HTR-8/SVneo (cell line): ENCODE data around the gene SOCS1.

ENCODE experiments used
- DNase-seq: peaks from one replicate; pipeline ENCODE4 v3.0.0; 2011; ENCODE audit warnings: low spot score, mixed read lengths; ENCODE audit not compliant: insufficient read length
- FAIRE-seq: peaks from 2 replicates; lab custom pipeline; 2011; peaks lifted over from hg19 to GRCh38; lab: Jason Lieb, UNC

The SOCS1 gene

GRCh38 chr16:11211061-11211976 lies 44.7 kb downstream of the SOCS1 start:
- DNase-seq (no peak), FAIRE-seq (no peak)

GRCh38 chr16:11210260-11210659 lies 45.7 kb downstream of the SOCS1 start:
- DNase-seq (no peak), FAIRE-seq (no peak)

GRCh38 chr16:11208916-11209665 lies 46.9 kb downstream of the SOCS1 start:
- no peak for FAIRE-seq
- DNase-seq = no peak

- DNase-seq (no peak), FAIRE-seq (no peak)
Measured at GRCh38 chr16:11207646-11208045, 48.4 kb downstream of the SOCS1 start.

GRCh38 chr16:11205754-11206581 lies 50.0 kb downstream of the SOCS1 start:
- no peak for FAIRE-seq
- no peak for DNase-seq

- no peak for FAIRE-seq
- DNase-seq = no peak
Measured at GRCh38 chr16:11205065-11205699, 50.8 kb downstream of the SOCS1 start.

- DNase-seq (no peak), FAIRE-seq (no peak)
Measured at GRCh38 chr16:11204513-11205047, 51.4 kb downstream of the SOCS1 start.
